ENCODE data around the gene ASF1B. TPM values are rescaled to one million over a fixed set of nuclear protein-coding genes. Genes with fewer than 3 reads are reported as not detected.

ASF1B gene
- total and polyA plus RNA-seq, 2 experiments from 2014 or later: 33.3 to 36.9 TPM

DNA sequence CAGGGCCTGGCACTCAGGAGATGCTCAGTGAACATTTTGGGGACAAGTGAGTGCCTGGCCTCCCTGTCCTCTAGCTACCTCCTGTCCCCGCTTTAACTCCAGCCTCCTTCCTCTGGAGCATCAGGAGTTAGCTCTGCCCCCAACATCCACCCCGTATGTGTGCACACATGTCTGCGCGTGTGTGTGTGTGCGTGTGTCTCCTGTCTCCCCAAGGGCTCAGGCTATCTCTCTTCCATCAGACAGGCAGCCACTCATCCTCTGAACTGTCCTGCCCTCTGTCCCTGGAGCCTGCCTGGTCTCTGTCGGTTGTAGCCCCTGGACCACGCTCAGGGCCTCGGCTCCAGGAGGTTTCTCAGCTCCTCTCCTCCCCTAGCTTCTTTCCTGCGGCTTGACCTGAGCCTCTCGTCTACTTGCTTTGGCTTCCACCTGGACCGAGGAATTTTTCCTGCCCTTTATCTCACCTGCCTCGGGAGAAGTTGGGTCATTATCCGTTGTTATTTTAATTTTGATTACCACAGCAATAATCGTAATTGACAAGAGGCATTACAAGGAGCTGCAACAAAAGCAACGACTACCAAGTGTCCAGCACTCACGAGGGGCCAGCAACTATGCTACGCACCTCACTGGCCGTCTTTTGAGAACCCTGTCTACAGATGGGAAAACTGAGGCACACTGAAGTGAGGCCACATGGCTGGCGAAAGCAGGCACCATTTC, 32.0 kb upstream of the ASF1B start:
- ATAC-seq (no peak), DNase-seq (ENCODE audit: low spot score) (no peak)
- H3K27me3 ChIP-seq (ENCODE audit: insufficient read depth): no peaks in the 10 kb centered on the region
- peaks cover 5% of the 10 kb centered on the region; the same call in 1 of the 2 replicates for H4K20me1 ChIP-seq (replicated peaks; ENCODE audit: insufficient read depth)
- H3K27ac Mint-ChIP-seq: no peak overlapping the region
- H3K4me1 ChIP-seq (ENCODE audit: insufficient read depth): no peaks in the 10 kb centered on the region; the same call in 1 of the 2 replicates
- H3K4me3 Mint-ChIP-seq: no peak overlapping the region
- TF ChIP-seq CREB1 (CRISPR knock-in tag; IDR thresholded peaks at IDR 0.05; ENCODE audit: low read depth): no peak
- TF ChIP-seq NANOG (IDR thresholded peaks at IDR 0.05; ENCODE audit: borderline replicate concordance): no peak
- TF ChIP-seq, protein P1, sequence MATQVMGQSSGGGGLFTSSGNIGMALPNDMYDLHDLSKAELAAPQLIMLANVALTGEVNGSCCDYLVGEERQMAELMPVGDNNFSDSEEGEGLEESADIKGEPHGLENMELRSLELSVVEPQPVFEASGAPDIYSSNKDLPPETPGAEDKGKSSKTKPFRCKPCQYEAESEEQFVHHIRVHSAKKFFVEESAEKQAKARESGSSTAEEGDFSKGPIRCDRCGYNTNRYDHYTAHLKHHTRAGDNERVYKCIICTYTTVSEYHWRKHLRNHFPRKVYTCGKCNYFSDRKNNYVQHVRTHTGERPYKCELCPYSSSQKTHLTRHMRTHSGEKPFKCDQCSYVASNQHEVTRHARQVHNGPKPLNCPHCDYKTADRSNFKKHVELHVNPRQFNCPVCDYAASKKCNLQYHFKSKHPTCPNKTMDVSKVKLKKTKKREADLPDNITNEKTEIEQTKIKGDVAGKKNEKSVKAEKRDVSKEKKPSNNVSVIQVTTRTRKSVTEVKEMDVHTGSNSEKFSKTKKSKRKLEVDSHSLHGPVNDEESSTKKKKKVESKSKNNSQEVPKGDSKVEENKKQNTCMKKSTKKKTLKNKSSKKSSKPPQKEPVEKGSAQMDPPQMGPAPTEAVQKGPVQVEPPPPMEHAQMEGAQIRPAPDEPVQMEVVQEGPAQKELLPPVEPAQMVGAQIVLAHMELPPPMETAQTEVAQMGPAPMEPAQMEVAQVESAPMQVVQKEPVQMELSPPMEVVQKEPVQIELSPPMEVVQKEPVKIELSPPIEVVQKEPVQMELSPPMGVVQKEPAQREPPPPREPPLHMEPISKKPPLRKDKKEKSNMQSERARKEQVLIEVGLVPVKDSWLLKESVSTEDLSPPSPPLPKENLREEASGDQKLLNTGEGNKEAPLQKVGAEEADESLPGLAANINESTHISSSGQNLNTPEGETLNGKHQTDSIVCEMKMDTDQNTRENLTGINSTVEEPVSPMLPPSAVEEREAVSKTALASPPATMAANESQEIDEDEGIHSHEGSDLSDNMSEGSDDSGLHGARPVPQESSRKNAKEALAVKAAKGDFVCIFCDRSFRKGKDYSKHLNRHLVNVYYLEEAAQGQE (IDR thresholded peaks at IDR 0.05; ENCODE audit: unreplicated experiment): no peak
- TF ChIP-seq, protein P2, sequence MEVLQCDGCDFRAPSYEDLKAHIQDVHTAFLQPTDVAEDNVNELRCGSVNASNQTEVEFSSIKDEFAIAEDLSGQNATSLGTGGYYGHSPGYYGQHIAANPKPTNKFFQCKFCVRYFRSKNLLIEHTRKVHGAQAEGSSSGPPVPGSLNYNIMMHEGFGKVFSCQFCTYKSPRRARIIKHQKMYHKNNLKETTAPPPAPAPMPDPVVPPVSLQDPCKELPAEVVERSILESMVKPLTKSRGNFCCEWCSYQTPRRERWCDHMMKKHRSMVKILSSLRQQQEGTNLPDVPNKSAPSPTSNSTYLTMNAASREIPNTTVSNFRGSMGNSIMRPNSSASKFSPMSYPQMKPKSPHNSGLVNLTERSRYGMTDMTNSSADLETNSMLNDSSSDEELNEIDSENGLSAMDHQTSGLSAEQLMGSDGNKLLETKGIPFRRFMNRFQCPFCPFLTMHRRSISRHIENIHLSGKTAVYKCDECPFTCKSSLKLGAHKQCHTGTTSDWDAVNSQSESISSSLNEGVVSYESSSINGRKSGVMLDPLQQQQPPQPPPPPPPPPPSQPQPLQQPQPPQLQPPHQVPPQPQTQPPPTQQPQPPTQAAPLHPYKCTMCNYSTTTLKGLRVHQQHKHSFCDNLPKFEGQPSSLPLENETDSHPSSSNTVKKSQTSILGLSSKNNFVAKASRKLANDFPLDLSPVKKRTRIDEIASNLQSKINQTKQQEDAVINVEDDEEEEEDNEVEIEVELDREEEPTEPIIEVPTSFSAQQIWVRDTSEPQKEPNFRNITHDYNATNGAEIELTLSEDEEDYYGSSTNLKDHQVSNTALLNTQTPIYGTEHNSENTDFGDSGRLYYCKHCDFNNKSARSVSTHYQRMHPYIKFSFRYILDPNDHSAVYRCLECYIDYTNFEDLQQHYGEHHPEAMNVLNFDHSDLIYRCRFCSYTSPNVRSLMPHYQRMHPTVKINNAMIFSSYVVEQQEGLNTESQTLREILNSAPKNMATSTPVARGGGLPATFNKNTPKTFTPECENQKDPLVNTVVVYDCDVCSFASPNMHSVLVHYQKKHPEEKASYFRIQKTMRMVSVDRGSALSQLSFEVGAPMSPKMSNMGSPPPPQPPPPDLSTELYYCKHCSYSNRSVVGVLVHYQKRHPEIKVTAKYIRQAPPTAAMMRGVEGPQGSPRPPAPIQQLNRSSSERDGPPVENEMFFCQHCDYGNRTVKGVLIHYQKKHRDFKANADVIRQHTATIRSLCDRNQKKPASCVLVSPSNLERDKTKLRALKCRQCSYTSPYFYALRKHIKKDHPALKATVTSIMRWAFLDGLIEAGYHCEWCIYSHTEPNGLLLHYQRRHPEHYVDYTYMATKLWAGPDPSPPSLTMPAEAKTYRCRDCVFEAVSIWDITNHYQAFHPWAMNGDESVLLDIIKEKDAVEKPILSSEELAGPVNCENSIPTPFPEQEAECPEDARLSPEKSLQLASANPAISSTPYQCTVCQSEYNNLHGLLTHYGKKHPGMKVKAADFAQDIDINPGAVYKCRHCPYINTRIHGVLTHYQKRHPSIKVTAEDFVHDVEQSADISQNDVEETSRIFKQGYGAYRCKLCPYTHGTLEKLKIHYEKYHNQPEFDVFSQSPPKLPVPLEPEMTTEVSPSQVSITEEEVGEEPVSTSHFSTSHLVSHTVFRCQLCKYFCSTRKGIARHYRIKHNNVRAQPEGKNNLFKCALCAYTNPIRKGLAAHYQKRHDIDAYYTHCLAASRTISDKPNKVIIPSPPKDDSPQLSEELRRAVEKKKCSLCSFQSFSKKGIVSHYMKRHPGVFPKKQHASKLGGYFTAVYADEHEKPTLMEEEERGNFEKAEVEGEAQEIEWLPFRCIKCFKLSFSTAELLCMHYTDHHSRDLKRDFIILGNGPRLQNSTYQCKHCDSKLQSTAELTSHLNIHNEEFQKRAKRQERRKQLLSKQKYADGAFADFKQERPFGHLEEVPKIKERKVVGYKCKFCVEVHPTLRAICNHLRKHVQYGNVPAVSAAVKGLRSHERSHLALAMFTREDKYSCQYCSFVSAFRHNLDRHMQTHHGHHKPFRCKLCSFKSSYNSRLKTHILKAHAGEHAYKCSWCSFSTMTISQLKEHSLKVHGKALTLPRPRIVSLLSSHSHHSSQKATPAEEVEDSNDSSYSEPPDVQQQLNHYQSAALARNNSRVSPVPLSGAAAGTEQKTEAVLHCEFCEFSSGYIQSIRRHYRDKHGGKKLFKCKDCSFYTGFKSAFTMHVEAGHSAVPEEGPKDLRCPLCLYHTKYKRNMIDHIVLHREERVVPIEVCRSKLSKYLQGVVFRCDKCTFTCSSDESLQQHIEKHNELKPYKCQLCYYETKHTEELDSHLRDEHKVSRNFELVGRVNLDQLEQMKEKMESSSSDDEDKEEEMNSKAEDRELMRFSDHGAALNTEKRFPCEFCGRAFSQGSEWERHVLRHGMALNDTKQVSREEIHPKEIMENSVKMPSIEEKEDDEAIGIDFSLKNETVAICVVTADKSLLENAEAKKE (CRISPR knock-in tag; IDR thresholded peaks at IDR 0.05): no peak
- no peak for TF ChIP-seq JUNB (IDR thresholded peaks at IDR 0.05; ENCODE audit: unreplicated experiment)
- no peak for TF ChIP-seq STAT1 (IDR thresholded peaks at IDR 0.05; ENCODE audit: unreplicated experiment)
- no peak for TF ChIP-seq EZH2 (IDR thresholded peaks at IDR 0.05; ENCODE audit: low read depth, unreplicated experiment)
- no peak for TF ChIP-seq POLR2AphosphoS5 (IDR thresholded peaks at IDR 0.05; ENCODE audit: low read depth)
- TF ChIP-seq, protein P3, sequence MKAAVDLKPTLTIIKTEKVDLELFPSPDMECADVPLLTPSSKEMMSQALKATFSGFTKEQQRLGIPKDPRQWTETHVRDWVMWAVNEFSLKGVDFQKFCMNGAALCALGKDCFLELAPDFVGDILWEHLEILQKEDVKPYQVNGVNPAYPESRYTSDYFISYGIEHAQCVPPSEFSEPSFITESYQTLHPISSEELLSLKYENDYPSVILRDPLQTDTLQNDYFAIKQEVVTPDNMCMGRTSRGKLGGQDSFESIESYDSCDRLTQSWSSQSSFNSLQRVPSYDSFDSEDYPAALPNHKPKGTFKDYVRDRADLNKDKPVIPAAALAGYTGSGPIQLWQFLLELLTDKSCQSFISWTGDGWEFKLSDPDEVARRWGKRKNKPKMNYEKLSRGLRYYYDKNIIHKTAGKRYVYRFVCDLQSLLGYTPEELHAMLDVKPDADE (IDR thresholded peaks at IDR 0.05): no peak
- TF ChIP-seq, protein P4, sequence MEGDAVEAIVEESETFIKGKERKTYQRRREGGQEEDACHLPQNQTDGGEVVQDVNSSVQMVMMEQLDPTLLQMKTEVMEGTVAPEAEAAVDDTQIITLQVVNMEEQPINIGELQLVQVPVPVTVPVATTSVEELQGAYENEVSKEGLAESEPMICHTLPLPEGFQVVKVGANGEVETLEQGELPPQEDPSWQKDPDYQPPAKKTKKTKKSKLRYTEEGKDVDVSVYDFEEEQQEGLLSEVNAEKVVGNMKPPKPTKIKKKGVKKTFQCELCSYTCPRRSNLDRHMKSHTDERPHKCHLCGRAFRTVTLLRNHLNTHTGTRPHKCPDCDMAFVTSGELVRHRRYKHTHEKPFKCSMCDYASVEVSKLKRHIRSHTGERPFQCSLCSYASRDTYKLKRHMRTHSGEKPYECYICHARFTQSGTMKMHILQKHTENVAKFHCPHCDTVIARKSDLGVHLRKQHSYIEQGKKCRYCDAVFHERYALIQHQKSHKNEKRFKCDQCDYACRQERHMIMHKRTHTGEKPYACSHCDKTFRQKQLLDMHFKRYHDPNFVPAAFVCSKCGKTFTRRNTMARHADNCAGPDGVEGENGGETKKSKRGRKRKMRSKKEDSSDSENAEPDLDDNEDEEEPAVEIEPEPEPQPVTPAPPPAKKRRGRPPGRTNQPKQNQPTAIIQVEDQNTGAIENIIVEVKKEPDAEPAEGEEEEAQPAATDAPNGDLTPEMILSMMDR (conservative IDR thresholded peaks at IDR 0.05; ENCODE audit: low read depth in 2 of 2): no peak
- TF ChIP-seq ZNF331 (CRISPR knock-in tag; IDR thresholded peaks at IDR 0.05; ENCODE audit: low read depth): no peak
- 0 out of 2 replicates have a peak, but pooled peaks cover 3% of the 10 kb centered on the region for H3F3A ChIP-seq (replicated peaks; ENCODE audit: low read depth)
- H3K27ac ChIP-seq (ENCODE audit: low read depth): no peak overlapping the region
- no peaks in the 10 kb centered on the region for H3K9me2 ChIP-seq (ENCODE audit: insufficient read depth)
- peaks cover 8% of the 10 kb centered on the region for H3K27me3 Mint-ChIP-seq (ENCODE audit: insufficient read depth, low read depth, poor library complexity)
- no peaks in the 10 kb centered on the region for H3K9me3 Mint-ChIP-seq
- H3K36me3 ChIP-seq (ENCODE audit: insufficient read depth): peaks cover 19% of the 10 kb centered on the region
- no peaks in the 10 kb centered on the region for H3K79me2 ChIP-seq (replicated peaks; ENCODE audit: insufficient read depth)
- H2AFZ ChIP-seq: no peak overlapping the region
- peaks cover 48% of the 10 kb centered on the region for H3K36me3 Mint-ChIP-seq (ENCODE audit: low read depth)
- H3K4me2 ChIP-seq: no peak overlapping the region
- H3K4me3 ChIP-seq: no peak overlapping the region
- H3K4me1 Mint-ChIP-seq: peaks cover 25% of the 10 kb centered on the region

Data from GM23338 (cell line).